ENCODE results near the gene FSTL4.
A peak's percentile ranks its signal among the peaks of the same experiment; 100 is the strongest.
"Not testable (repeated sequence)": the region's sequence is repeated elsewhere in the genome, so short reads cannot be mapped to it uniquely, and the experiment has no call there.

FSTL4 gene

GRCh38 chr5:133552925-133553525 lies 59.3 kb downstream of the FSTL4 start:
- peak; percentile 58 for DNase-seq (ENCODE audit: low spot score)

- DNase-seq (ENCODE audit: low spot score), result no peak
Measured at GRCh38 chr5:133546500-133546899, 65.8 kb downstream of the FSTL4 start.

- DNase-seq (ENCODE audit: low spot score), result no peak
Measured at GRCh38 chr5:133544346-133544745, 68.0 kb downstream of the FSTL4 start.

GRCh38 chr5:133539818-133540217 lies 72.5 kb downstream of the FSTL4 start:
- no peak for DNase-seq (ENCODE audit: low spot score)

GRCh38 chr5:133538718-133539117 lies 73.6 kb downstream of the FSTL4 start:
- no peak for DNase-seq (ENCODE audit: low spot score)

- DNase-seq (ENCODE audit: low spot score), result not testable (repeated sequence)
Measured at GRCh38 chr5:133535241-133535929, 77.0 kb downstream of the FSTL4 start.

- DNase-seq (ENCODE audit: low spot score), result no peak
Measured at GRCh38 chr5:133534566-133534965, 77.8 kb downstream of the FSTL4 start.

GRCh38 chr5:133533541-133533940 lies 78.8 kb downstream of the FSTL4 start:
- no peak for DNase-seq (ENCODE audit: low spot score)

- DNase-seq (ENCODE audit: low spot score), result no peak
Measured at GRCh38 chr5:133531594-133531993, 80.7 kb downstream of the FSTL4 start.

- no peak for DNase-seq (ENCODE audit: low spot score)
Measured at GRCh38 chr5:133531178-133531577, 81.2 kb downstream of the FSTL4 start.

GRCh38 chr5:133530270-133530669 lies 82.1 kb downstream of the FSTL4 start:
- DNase-seq (ENCODE audit: low spot score), result no peak

- no peak for DNase-seq (ENCODE audit: low spot score)
Measured at GRCh38 chr5:133528841-133529240, 83.5 kb downstream of the FSTL4 start.

- DNase-seq (ENCODE audit: low spot score), result no peak
Measured at GRCh38 chr5:133527311-133527710, 85.0 kb downstream of the FSTL4 start.

- DNase-seq (ENCODE audit: low spot score), result no peak
Measured at GRCh38 chr5:133526368-133526767, 86.0 kb downstream of the FSTL4 start.

GRCh38 chr5:133525126-133525525 lies 87.2 kb downstream of the FSTL4 start:
- DNase-seq (ENCODE audit: low spot score), result no peak

GRCh38 chr5:133524666-133525065 lies 87.7 kb downstream of the FSTL4 start:
- DNase-seq (ENCODE audit: low spot score), result no peak

- no peak for DNase-seq (ENCODE audit: low spot score)
Measured at GRCh38 chr5:133523961-133524586, 88.3 kb downstream of the FSTL4 start.

- no peak for DNase-seq (ENCODE audit: low spot score)
Measured at GRCh38 chr5:133523013-133523658, 89.2 kb downstream of the FSTL4 start.

GRCh38 chr5:133521801-133522200 lies 90.5 kb downstream of the FSTL4 start:
- no peak for DNase-seq (ENCODE audit: low spot score)

- no peak for DNase-seq (ENCODE audit: low spot score)
Measured at GRCh38 chr5:133520991-133521706, 91.2 kb downstream of the FSTL4 start.

GRCh38 chr5:133520062-133520461 lies 92.3 kb downstream of the FSTL4 start:
- DNase-seq (ENCODE audit: low spot score), result no peak

GRCh38 chr5:133519191-133519590 lies 93.2 kb downstream of the FSTL4 start:
- DNase-seq (ENCODE audit: low spot score), result no peak

All from hematopoietic multipotent progenitor cell treated with erythropoietin and hydrocortisone succinate and interleukin-3 and kit ligand, for 15 days (in vitro differentiated cells).